Chondrocyte (in vitro differentiated cells): ENCODE results near the gene HORMAD2. TPM values are rescaled to one million over a fixed set of nuclear protein-coding genes. Genes with fewer than 3 reads are reported as not detected.

Experiments
- DNase-seq: peaks from one replicate; pipeline ENCODE4 v3.0.0; 2021; ENCODE audit warnings: mixed read lengths, low spot score
- H3K27ac Mint-ChIP-seq: one replicate; pipeline ENCODE4 v1.8.0; 2021; ENCODE audit warnings: mild to moderate bottlenecking, moderate library complexity, mixed read lengths; ENCODE audit not compliant: unreplicated experiment
- H3K27me3 Mint-ChIP-seq: 2 replicates; pipeline ENCODE4 v1.8.0; 2021; ENCODE audit warnings: low read depth, mixed read lengths
- H3K36me3 Mint-ChIP-seq: 2 replicates; pipeline ENCODE4 v1.8.0; 2021; ENCODE audit warnings: low read depth, mixed read lengths
- H3K4me1 Mint-ChIP-seq: 2 replicates; pipeline ENCODE4 v1.8.0; 2021; ENCODE audit warnings: low read depth, mild to moderate bottlenecking, mixed read lengths
- H3K4me3 Mint-ChIP-seq: one replicate; pipeline ENCODE4 v1.8.0; 2021; ENCODE audit warnings: mild to moderate bottlenecking, moderate library complexity, mixed read lengths; ENCODE audit not compliant: unreplicated experiment
- H3K9me3 Mint-ChIP-seq: 2 replicates; pipeline ENCODE4 v1.8.0; 2021; ENCODE audit warnings: low read depth, mixed read lengths
- total RNA-seq: library from RNA; stranded (reverse); gene quantifications from 3 replicates; pipeline ENCODE4 v1.2.1, GENCODE V29; 2021
- TF ChIP-seq, protein P1 (sequence below): fragments of 200-600 bp; sonication (generic); IDR thresholded peaks from 2 replicates; pipeline ENCODE4 v1.5.0; 2021; ENCODE audit warnings: antibody characterized with exemption, mild to moderate bottlenecking, moderate library complexity

Gene HORMAD2
- total RNA-seq, 1 donor from 2014 or later = not detected

DNA sequence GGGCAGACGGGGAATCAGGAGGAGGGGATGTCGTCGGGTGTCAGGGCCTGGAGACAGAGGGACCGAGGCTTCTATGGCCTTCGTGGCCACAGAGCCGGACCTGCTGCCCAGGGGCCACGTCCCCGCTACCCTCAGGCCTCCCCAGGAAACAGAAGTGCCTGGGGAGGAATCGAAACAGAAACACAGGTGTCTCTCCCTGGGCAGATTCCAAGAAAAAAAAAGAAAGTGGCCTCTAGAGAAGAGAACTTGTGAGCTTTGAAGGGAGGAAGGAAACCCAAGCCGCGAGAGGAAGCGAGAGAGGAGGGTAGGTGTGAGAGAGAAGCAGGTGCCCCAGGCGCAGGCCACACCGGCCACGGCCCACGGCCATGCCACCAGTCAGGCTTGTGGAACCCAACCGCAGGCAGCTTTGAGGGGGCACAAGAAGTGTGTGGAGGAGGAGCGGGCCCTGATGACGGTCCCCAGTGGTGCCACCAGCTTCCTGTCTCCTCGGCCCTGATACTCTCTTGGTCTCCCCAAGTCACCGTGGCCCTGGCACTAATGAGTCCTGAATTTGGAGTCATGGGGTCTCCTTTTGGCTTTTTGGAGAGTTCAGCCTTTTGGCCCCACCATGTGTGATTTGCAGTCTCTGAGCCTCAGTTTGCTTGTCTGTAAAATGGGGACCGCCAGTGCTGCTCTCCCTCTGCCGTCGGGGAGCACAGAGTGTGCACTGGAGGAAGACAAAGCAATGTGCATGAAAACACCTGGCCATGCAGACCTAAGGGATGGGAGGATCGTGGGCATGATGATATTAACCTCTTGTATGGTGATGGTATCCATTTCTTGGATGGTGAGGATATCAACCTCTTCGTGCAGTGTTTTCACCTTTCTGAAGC is 141.1 kb downstream of the HORMAD2 start:
- no peak for DNase-seq
- H3K4me1 Mint-ChIP-seq = peaks cover 61% of the 10 kb centered on the region
- TF ChIP-seq, protein P1, sequence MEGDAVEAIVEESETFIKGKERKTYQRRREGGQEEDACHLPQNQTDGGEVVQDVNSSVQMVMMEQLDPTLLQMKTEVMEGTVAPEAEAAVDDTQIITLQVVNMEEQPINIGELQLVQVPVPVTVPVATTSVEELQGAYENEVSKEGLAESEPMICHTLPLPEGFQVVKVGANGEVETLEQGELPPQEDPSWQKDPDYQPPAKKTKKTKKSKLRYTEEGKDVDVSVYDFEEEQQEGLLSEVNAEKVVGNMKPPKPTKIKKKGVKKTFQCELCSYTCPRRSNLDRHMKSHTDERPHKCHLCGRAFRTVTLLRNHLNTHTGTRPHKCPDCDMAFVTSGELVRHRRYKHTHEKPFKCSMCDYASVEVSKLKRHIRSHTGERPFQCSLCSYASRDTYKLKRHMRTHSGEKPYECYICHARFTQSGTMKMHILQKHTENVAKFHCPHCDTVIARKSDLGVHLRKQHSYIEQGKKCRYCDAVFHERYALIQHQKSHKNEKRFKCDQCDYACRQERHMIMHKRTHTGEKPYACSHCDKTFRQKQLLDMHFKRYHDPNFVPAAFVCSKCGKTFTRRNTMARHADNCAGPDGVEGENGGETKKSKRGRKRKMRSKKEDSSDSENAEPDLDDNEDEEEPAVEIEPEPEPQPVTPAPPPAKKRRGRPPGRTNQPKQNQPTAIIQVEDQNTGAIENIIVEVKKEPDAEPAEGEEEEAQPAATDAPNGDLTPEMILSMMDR = no peak
- no peaks in the 10 kb centered on the region for H3K27me3 Mint-ChIP-seq
- H3K27ac Mint-ChIP-seq = no peak overlapping the region
- peaks cover 5% of the 10 kb centered on the region for H3K9me3 Mint-ChIP-seq
- H3K36me3 Mint-ChIP-seq = no peaks in the 10 kb centered on the region
- H3K4me3 Mint-ChIP-seq = no peak overlapping the region

DNA sequence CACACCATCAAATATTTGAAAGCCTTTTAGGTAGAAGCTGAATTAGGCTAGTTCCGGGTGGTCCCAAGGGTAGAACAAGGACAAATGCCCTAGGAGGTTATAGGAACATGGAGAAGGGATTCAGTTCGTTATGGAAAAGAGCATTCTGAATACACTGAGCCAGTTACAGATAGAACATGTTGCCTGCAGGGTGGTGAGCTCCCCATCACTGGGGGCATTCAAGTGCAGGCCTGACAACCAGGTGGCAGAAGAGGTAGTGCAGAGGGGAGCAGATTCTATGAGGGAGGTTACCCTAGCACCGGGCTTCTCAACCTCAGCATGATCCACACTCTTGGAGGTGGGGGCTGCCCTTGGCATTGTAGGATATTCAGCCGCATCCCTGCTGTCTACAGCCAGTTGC is 142.1 kb downstream of the HORMAD2 start:
- Mint-ChIP-seq H3K27ac (no peak overlapping the region), H3K4me3 (no peak overlapping the region), H3K36me3 (no peaks in the 10 kb centered on the region), H3K4me1 (peaks cover 61% of the 10 kb centered on the region), H3K9me3 (peaks cover 5% of the 10 kb centered on the region), H3K27me3 (no peaks in the 10 kb centered on the region)
- no peak for DNase-seq
- TF ChIP-seq, protein P1 = no peak

DNA sequence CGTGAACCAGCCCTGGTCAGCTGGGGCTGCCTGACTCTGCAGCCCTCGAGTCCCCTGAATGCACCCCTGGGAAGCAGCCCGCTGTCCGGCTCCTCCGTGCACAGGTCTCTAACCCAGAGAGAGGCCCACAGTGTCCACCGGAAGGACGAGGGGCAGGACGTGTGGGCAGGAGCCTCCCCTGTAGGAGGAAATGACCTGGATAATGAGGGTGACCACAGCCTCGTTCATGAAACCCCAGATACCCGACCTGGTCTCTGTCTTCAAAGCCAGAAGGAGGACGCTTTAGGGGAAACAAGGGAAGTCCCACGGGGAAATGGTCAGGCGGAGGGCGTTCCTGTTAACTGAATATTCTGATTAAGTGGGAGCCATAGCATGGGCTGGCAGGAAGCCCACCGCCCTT is 143.0 kb downstream of the HORMAD2 start:
- no peak for DNase-seq
- Mint-ChIP-seq H3K27me3 (no peaks in the 10 kb centered on the region), H3K4me1 (peaks cover 61% of the 10 kb centered on the region), H3K4me3 (no peak overlapping the region), H3K27ac (no peak overlapping the region), H3K9me3 (peaks cover 5% of the 10 kb centered on the region), H3K36me3 (no peaks in the 10 kb centered on the region)
- TF ChIP-seq, protein P1 = no peak

DNA sequence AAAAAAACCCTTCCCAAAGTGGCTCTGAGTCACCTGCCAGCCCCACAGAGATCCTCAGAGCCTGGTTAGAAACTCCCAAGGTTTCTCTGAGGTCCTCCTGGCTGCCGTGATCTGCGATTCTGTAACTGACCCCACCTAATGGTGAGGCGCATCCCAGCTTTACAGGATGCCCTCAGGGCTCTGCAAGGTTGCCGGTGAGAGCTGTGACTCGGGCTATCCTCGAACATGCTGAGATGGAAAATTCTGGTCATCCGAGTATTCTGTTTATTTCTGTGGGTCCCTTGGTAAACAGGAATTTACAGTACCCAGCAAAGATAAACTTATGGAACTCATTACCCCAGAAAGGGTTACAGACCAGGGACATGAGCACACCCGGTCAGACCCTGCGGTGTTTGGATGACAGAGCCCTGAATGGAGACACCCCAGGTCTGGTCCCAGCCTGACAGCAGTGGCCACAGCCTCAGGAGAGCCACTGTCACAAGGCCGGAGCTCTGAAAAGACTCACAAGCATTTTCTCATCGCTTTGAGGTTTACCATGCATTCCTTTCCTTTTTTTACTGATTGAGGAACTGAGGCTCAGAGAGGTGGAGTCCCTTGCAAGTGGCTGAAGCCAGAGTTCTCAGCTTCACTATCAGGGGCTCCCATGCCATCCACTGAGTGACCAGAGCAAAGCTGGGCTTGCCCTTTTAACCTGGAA is 144.0 kb downstream of the HORMAD2 start:
- TF ChIP-seq, protein P1 = peak; percentile 19
- peaks cover 5% of the 10 kb centered on the region for H3K9me3 Mint-ChIP-seq
- no peak for DNase-seq
- peak overlapping the region; percentile 79 for H3K27ac Mint-ChIP-seq
- H3K27me3 Mint-ChIP-seq = no peaks in the 10 kb centered on the region
- no peaks in the 10 kb centered on the region for H3K36me3 Mint-ChIP-seq
- H3K4me1 Mint-ChIP-seq = peaks cover 61% of the 10 kb centered on the region
- H3K4me3 Mint-ChIP-seq = no peak overlapping the region

GRCh38 chr22:30225220-30225927 is 145.1 kb downstream of the HORMAD2 start:
- peaks cover 5% of the 10 kb centered on the region for H3K9me3 Mint-ChIP-seq
- no peak for DNase-seq
- TF ChIP-seq, protein P1 = no peak
- no peak overlapping the region for H3K4me3 Mint-ChIP-seq
- H3K27ac Mint-ChIP-seq = peak overlapping the region; percentile 69
- H3K4me1 Mint-ChIP-seq = peaks cover 52% of the 10 kb centered on the region
- no peaks in the 10 kb centered on the region for H3K27me3 Mint-ChIP-seq
- no peaks in the 10 kb centered on the region for H3K36me3 Mint-ChIP-seq
